Tibial nerve (tissue), 4 donors: ENCODE data around the gene HRH2. TPM values are rescaled to one million over a fixed set of nuclear protein-coding genes. Genes with fewer than 3 reads are reported as not detected.

Experiments
- DNase-seq, 2 donors: peaks; one replicate each; pipeline ENCODE4 v3.0.0-alpha.2; 2019; ENCODE audit warnings: low spot score in 2 of 2
- H3K27ac ChIP-seq, 4 donors: fragments of 200-600 bp; sonication (generic) in 3 of 4; one replicate each; pipeline ENCODE4 v1.5.1; 2017 to 2019; ENCODE audit warnings: mild to moderate bottlenecking in 1 of 4
- H3K27me3 ChIP-seq, 2 donors: fragments of 200-600 bp; sonication (generic) in 1 of 2; one replicate each; pipeline versions ENCODE4 v1.5.1 to v1.6.0; 2017 to 2019
- H3K36me3 ChIP-seq, 3 donors: fragments of 200-600 bp; sonication (generic); one replicate each; pipeline ENCODE4 v1.5.1; 2018 to 2019
- H3K4me1 ChIP-seq, 4 donors: fragments of 200-600 bp; sonication (generic) in 3 of 4; one replicate each; pipeline ENCODE4 v1.5.1; 2017 to 2019
- H3K4me3 ChIP-seq, 4 donors: fragments of 200-600 bp; sonication (generic) in 3 of 4; one replicate each; pipeline ENCODE4 v1.5.1; 2017 to 2019; ENCODE audit warnings: mild to moderate bottlenecking in 1 of 4, moderate library complexity in 1 of 4
- H3K9me3 ChIP-seq, 4 donors: fragments of 200-600 bp; sonication (generic) in 3 of 4; one replicate each; pipeline ENCODE4 v1.5.1; 2017 to 2019
- CTCF ChIP-seq, 5 experiments: fragments of 200-600 bp in 3 of 5; fragments of 450-650 bp in 2 of 5; sonication (generic) in 3 of 5; IDR thresholded peaks; one replicate each; pipeline ENCODE4 v1.5.1; 2016 to 2019; ENCODE audit warnings: antibody characterized with exemption in 5 of 5, mild to moderate bottlenecking in 3 of 5, moderate library complexity in 2 of 5
- EP300 ChIP-seq, 2 donors: sonication (generic); formaldehyde crosslinking; IDR thresholded peaks; one replicate each; pipeline ENCODE4 v1.6.1; 2017; ENCODE audit warnings: antibody characterized with exemption in 2 of 2, mild to moderate bottlenecking in 1 of 2
- POLR2A ChIP-seq, 2 donors: fragments of 450-650 bp; IDR thresholded peaks; one replicate each; pipeline ENCODE4 v1.6.1; 2017; ENCODE audit warnings: antibody characterized with exemption in 2 of 2, mild to moderate bottlenecking in 2 of 2, moderate library complexity in 2 of 2
- WGBS, 2 donors: methylation state at CpG; one replicate each; pipeline ENCODE4 v1.1.5; 2018; 5-methylcytosine and 5-hydroxymethylcytosine counted together
- total RNA-seq, 4 donors: library from RNA; depleted of rRNA; stranded (reverse); fragments of >200 nt; gene quantifications; one replicate each; pipeline ENCODE4 v1.1.0, GENCODE V29; 2016

The HRH2 gene
- total RNA-seq, 4 donors from 2014 or later: 0.84 to 9.3 (median 3.4) TPM

GRCh38 chr5:175659546-175660253 is 1.8 kb downstream of the HRH2 start:
- Histone ChIP-seq H3K4me1 (peaks cover 0 to 14% (median 0%) of the 10 kb centered on the region in 4 donors), H3K27me3 (peaks cover 0 to 14% of the 10 kb centered on the region in 2 donors), H3K9me3 (no peaks in the 10 kb centered on the region), H3K27ac (no peak overlapping the region), H3K4me3 (no peak overlapping the region), H3K36me3 (no peaks in the 10 kb centered on the region)
- DNase-seq: no peak
- TF ChIP-seq POLR2A (IDR thresholded peaks at IDR 0.05) (no peak), CTCF (IDR thresholded peaks at IDR 0.05) (no peak), EP300 (IDR thresholded peaks at IDR 0.05) (no peak)
- 72 to 75% methylated on average over 13 of the region's 13 CpGs for WGBS, 2 donors

DNA sequence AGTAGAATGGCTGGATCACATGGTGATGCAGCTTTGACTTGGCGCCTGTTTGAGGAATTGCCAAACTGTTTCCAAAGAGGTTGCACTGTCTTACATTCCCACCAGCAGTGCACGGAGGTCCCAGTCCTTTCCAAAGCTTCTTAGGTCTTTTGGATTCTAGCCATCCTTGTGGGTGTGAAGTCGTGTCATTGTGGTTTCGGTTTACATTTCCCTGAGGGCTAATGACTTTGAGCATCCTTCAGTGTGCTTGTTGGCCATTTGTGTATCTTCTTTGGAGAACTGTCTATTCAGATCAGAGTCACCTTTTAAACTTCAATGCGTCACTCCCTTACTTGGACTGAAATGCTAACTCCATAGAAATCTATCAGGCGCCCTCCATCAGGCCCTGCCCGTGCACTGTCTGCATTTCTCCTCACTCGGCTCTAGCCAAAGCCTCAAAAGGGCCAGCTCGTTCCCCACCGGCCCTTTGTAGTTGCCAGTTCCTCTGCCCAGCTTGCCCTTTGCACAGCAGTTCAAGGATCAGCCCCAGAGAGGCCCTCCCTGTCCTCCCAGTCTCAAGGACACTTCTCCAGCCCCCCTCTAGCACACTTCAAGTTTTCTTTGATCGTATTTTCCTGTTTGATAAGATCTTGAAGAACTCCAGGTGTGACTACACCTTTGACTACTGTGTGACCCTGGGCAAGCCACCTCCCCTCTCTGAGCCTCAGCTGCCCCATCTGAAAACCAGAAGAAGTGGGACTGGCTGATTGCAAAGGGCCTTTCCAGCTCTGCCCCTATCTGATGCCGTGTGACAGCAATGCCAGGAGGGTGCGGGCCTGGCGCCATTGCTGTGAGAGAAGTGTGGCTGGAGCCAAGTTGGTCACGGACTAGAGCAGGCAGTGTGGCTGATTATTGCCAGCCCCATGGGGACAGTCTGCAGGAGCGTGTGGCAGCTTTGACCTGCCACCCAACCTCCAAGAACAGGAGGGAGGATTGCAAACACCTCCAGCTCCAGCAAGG is 5.6 kb downstream of the HRH2 start:
- no peak for DNase-seq
- 69 to 76% methylated on average over 16 of the region's 16 CpGs for WGBS, 2 donors

DNA sequence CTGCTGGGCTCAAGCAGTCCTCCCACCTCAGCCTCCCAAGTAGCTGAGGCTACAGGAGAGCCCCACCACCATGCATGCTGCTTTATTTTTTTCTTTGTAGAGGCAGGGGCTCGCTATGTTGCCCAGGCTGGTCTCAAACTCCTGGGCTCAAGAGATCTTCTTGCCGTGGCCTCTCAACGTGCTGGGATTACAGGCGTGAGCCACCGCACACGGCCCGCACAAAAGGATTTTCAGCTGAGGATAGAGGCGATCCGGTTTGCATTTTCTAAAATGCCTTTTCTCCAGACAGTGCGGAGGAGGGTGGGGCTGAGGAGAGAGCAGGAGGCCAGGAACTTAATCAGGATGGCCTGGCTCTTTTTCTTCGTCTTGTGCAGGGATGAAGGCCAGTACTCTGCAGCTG is 6.9 kb downstream of the HRH2 start:
- TF ChIP-seq POLR2A (IDR thresholded peaks at IDR 0.05): no peak
- no peak for TF ChIP-seq EP300 (IDR thresholded peaks at IDR 0.05)
- no peak for TF ChIP-seq CTCF (IDR thresholded peaks at IDR 0.05)
- WGBS, 2 donors: 74 to 78% methylated on average over 11 of the region's 11 CpGs
- Histone ChIP-seq H3K9me3 (no peaks in the 10 kb centered on the region), H3K4me1 (no peaks in the 10 kb centered on the region), H3K27me3 (no peaks in the 10 kb centered on the region), H3K36me3 (no peaks in the 10 kb centered on the region), H3K27ac (no peak overlapping the region), H3K4me3 (no peak overlapping the region)
- no peak for DNase-seq

More for the DNA sequence above, 5.6 kb downstream of the HRH2 start:
- Histone ChIP-seq H3K27ac (no peak overlapping the region), H3K9me3 (no peaks in the 10 kb centered on the region), H3K27me3 (peaks cover 0 to 8% of the 10 kb centered on the region in 2 donors), H3K4me1 (peaks cover 0 to 5% (median 0%) of the 10 kb centered on the region in 4 donors), H3K4me3 (no peak overlapping the region), H3K36me3 (no peaks in the 10 kb centered on the region)
- no peak for TF ChIP-seq CTCF (IDR thresholded peaks at IDR 0.05)
- TF ChIP-seq EP300 (IDR thresholded peaks at IDR 0.05): no peak
- no peak for TF ChIP-seq POLR2A (IDR thresholded peaks at IDR 0.05)

DNA sequence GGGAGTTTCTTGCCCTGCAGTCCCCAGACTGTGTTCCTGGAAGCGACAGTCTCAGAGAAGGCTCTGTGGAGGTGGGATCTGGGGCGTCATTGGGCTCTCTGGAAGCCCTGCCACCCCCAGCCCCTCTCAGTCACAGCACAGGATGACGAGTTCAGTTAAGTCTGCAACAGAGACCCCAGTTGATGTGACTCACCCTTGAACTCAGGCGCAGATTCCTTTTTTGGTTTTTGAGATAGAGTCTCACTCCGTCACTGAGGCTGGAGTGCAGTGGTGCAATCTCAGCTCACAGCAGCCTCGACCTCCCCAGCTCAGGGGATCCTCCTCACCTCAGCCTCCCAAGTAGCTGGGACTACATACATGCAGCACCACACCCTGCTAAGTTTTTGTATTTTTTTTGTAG is 8.3 kb downstream of the HRH2 start:
- TF ChIP-seq CTCF (IDR thresholded peaks at IDR 0.05): no peak
- no peak for TF ChIP-seq POLR2A (IDR thresholded peaks at IDR 0.05)
- no peak for TF ChIP-seq EP300 (IDR thresholded peaks at IDR 0.05)
- no peak for DNase-seq
- Histone ChIP-seq H3K27me3 (no peaks in the 10 kb centered on the region), H3K36me3 (no peaks in the 10 kb centered on the region), H3K27ac (no peak overlapping the region), H3K4me1 (no peaks in the 10 kb centered on the region), H3K9me3 (no peaks in the 10 kb centered on the region), H3K4me3 (no peak overlapping the region)
- 73 to 75% methylated on average over 6 of the region's 6 CpGs for WGBS, 2 donors

DNA sequence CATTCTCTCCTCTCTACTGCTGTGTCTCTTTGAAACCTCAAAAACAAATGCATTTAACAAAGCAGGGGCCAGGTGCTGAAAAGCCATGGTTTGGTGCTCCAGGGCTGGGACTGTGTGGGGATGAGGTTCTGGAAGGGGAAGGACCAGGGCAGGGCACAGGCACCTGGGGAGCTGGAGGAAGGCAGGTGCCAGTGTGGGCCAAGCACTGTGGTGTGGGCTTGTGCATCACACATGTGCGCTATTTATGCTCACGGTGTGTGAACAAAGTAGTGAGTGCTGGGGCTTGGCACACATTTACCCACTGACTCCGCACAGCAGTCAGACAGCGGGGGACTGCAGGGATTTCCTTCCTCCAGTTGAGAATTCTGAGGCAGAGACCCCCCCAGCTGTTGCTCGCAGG is 10.1 kb downstream of the HRH2 start:
- WGBS, 2 donors: 91 to 93% methylated on average over 5 of the region's 5 CpGs
- TF ChIP-seq EP300 (IDR thresholded peaks at IDR 0.05) (no peak), CTCF (IDR thresholded peaks at IDR 0.05) (no peak)
- Histone ChIP-seq H3K9me3 (no peaks in the 10 kb centered on the region), H3K36me3 (no peaks in the 10 kb centered on the region), H3K27me3 (no peaks in the 10 kb centered on the region), H3K4me1 (no peaks in the 10 kb centered on the region), H3K27ac (no peak overlapping the region), H3K4me3 (no peak overlapping the region)
- DNase-seq: no peak
